Suprapubic skin (tissue), 4 donors: Measurements from ENCODE around the gene USP20. TPM values are rescaled to one million over a fixed set of nuclear protein-coding genes. Genes with fewer than 3 reads are reported as not detected.

Experiments used
- DNase-seq, 2 donors: peaks; one replicate each; pipeline ENCODE4 v3.0.0-alpha.2; 2019; ENCODE audit warnings: low spot score in 2 of 2
- H3K27ac ChIP-seq: fragments of 200-600 bp; sonication (generic); one replicate; pipeline ENCODE4 v1.5.1; 2019
- H3K27me3 ChIP-seq: fragments of 200-600 bp; sonication (generic); one replicate; pipeline ENCODE4 v1.5.1; 2019
- H3K36me3 ChIP-seq: fragments of 200-600 bp; sonication (generic); one replicate; pipeline ENCODE4 v1.5.1; 2019
- H3K4me1 ChIP-seq: fragments of 200-600 bp; sonication (generic); one replicate; pipeline ENCODE4 v1.5.1; 2019
- H3K4me3 ChIP-seq: fragments of 200-600 bp; sonication (generic); one replicate; pipeline ENCODE4 v1.5.1; 2019; ENCODE audit warnings: mild to moderate bottlenecking
- H3K9me3 ChIP-seq: fragments of 200-600 bp; sonication (generic); one replicate; pipeline ENCODE4 v1.5.1; 2019
- CTCF ChIP-seq, 2 donors: fragments of 200-600 bp in 1 of 2; fragments of 450-650 bp in 1 of 2; sonication (generic) in 1 of 2; IDR thresholded peaks; one replicate each; pipeline ENCODE4 v1.5.1; 2016 to 2019; ENCODE audit warnings: antibody characterized with exemption in 2 of 2, mild to moderate bottlenecking in 1 of 2, moderate library complexity in 1 of 2
- EP300 ChIP-seq: sonication (generic); formaldehyde crosslinking; IDR thresholded peaks from one replicate; pipeline ENCODE4 v1.6.1; 2017; ENCODE audit warnings: antibody characterized with exemption
- POLR2A ChIP-seq, 2 donors: fragments of 450-650 bp; IDR thresholded peaks; one replicate each; pipeline ENCODE4 v1.6.1; 2017; ENCODE audit warnings: antibody characterized with exemption in 2 of 2, mild to moderate bottlenecking in 2 of 2, moderate library complexity in 2 of 2
- POLR2AphosphoS5 ChIP-seq, 3 donors: sonication (generic); formaldehyde crosslinking; IDR thresholded peaks; one replicate each; pipeline ENCODE4 v1.6.1; 2017; ENCODE audit warnings: antibody characterized with exemption in 3 of 3
- WGBS: methylation state at CpG from one replicate; pipeline ENCODE4 v1.1.5; 2018; 5-methylcytosine and 5-hydroxymethylcytosine counted together
- total RNA-seq, 4 donors: library from RNA; depleted of rRNA; stranded (reverse); fragments of >200 nt; gene quantifications; one replicate each; pipeline ENCODE4 v1.1.0, GENCODE V29; 2016

The USP20 gene
- total RNA-seq, 4 donors from 2014 or later = 22.6 to 51.4 (median 34.4) TPM

GRCh38 chr9:129810116-129810515, 25.1 kb upstream of the USP20 start:
- Histone ChIP-seq H3K4me3 (no peak overlapping the region), H3K36me3 (peaks cover 57% of the 10 kb centered on the region), H3K27ac (no peak overlapping the region), H3K27me3 (no peaks in the 10 kb centered on the region), H3K4me1 (peaks cover 3% of the 10 kb centered on the region), H3K9me3 (no peaks in the 10 kb centered on the region)
- WGBS = 86% methylated on average over 11 of the region's 11 CpGs
- DNase-seq = no peak
- no peak for TF ChIP-seq EP300
- no peak for TF ChIP-seq POLR2AphosphoS5 (IDR thresholded peaks at IDR 0.05)
- TF ChIP-seq POLR2A (IDR thresholded peaks at IDR 0.05) = no peak
- no peak for TF ChIP-seq CTCF (IDR thresholded peaks at IDR 0.05)

GRCh38 chr9:129810788-129811187, 24.5 kb upstream of the USP20 start:
- peaks cover 63% of the 10 kb centered on the region for H3K36me3 ChIP-seq
- no peaks in the 10 kb centered on the region for H3K9me3 ChIP-seq
- TF ChIP-seq POLR2A (IDR thresholded peaks at IDR 0.05) = no peak
- no peak for TF ChIP-seq CTCF (IDR thresholded peaks at IDR 0.05)
- TF ChIP-seq EP300 = no peak
- no peak for TF ChIP-seq POLR2AphosphoS5 (IDR thresholded peaks at IDR 0.05)
- no peaks in the 10 kb centered on the region for H3K27me3 ChIP-seq
- no peak for DNase-seq
- no peaks in the 10 kb centered on the region for H3K4me1 ChIP-seq
- WGBS = 84% methylated on average over 6 of the region's 6 CpGs
- no peak overlapping the region for H3K4me3 ChIP-seq
- no peak overlapping the region for H3K27ac ChIP-seq

DNA sequence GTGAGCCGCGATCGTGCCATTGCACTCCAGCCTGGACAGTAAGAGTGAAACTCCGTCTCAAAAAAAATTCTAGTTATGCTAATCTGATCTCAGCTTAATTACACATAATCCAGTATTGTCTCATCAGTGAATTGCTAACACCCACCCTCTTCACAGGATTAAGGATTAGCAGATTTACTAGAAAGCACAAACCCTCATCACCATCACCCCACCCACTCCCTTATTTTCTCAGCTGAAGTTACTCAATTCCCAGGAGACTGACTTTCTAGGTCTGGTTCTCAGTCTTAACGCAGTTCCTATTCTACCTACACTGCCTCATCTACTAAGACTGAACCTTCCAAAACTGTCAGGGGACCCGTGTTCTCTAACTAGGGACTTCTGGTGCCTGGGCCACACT, 23.3 kb upstream of the USP20 start:
- TF ChIP-seq CTCF (IDR thresholded peaks at IDR 0.05) (no peak), POLR2A (IDR thresholded peaks at IDR 0.05) (no peak), POLR2AphosphoS5 (IDR thresholded peaks at IDR 0.05) (no peak), EP300 (no peak)
- Histone ChIP-seq H3K4me3 (no peak overlapping the region), H3K27ac (no peak overlapping the region), H3K27me3 (no peaks in the 10 kb centered on the region), H3K4me1 (no peaks in the 10 kb centered on the region), H3K9me3 (no peaks in the 10 kb centered on the region), H3K36me3 (peaks cover 73% of the 10 kb centered on the region)
- WGBS = 90% methylated on average over 6 of the region's 6 CpGs
- no peak for DNase-seq

DNA sequence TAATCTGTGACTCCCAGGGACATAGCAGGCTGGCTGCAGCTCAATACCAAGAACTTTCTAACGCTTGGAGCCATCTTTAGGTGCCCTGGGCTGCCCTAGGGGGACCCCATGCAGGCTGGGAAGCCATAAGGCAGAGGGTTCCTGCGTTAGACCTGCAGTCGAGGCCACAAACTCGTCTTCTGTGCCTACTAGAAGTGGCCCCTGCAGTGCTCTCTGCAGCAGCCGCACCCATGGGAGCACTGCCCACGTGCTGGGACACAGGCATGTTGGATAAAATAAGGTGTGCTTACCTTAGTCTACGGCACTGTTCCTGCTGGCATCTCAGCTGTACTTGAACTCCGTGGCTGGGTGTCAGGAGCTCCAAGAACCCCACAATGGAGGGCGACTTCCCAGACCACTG, 22.9 kb upstream of the USP20 start:
- H3K27ac ChIP-seq = no peak overlapping the region
- peaks cover 73% of the 10 kb centered on the region for H3K36me3 ChIP-seq
- WGBS = 84% methylated on average over 7 of the region's 9 CpGs
- TF ChIP-seq POLR2AphosphoS5 (IDR thresholded peaks at IDR 0.05) (no peak), POLR2A (IDR thresholded peaks at IDR 0.05) (no peak), CTCF (IDR thresholded peaks at IDR 0.05) (no peak), EP300 (no peak)
- H3K4me3 ChIP-seq = no peak overlapping the region
- no peak for DNase-seq
- no peaks in the 10 kb centered on the region for H3K9me3 ChIP-seq
- no peaks in the 10 kb centered on the region for H3K4me1 ChIP-seq
- H3K27me3 ChIP-seq = no peaks in the 10 kb centered on the region

DNA sequence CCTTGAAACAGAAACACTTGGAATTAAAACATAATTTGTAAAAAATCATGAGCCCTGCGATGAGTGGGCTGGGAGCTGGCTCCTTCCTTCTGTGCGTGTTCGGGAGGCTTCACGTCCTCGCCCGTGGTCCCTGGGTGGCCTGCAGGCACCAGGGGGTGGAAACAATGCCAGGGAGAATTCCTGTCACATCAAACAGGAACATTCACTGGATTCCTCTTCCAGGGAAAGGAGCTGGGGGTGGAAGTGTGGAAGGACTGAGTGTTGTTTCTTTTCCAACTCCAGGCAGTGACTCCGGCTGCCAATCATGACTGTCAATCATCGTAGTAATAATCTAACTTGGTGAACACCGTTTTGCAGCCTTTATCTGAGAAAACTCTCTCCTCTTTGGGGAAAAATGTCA, 21.6 kb upstream of the USP20 start:
- no peaks in the 10 kb centered on the region for H3K4me1 ChIP-seq
- TF ChIP-seq POLR2A (IDR thresholded peaks at IDR 0.05) = no peak
- TF ChIP-seq CTCF (IDR thresholded peaks at IDR 0.05) = no peak
- TF ChIP-seq EP300 = no peak
- no peak for TF ChIP-seq POLR2AphosphoS5 (IDR thresholded peaks at IDR 0.05)
- peaks cover 80% of the 10 kb centered on the region for H3K36me3 ChIP-seq
- H3K27ac ChIP-seq = no peak overlapping the region
- H3K27me3 ChIP-seq = no peaks in the 10 kb centered on the region
- H3K9me3 ChIP-seq = no peaks in the 10 kb centered on the region
- no peak overlapping the region for H3K4me3 ChIP-seq
- WGBS = 80% methylated on average over 9 of the region's 9 CpGs
- DNase-seq = no peak
